Epithelial cell of esophagus (primary cell): ENCODE data around the gene SHLD1.
A peak's percentile ranks its signal among the peaks of the same experiment; 100 is the strongest.

Experiments used
- DNase-seq: peaks from one replicate; pipeline ENCODE4 v3.0.0; 2010; ENCODE audit warnings: low read depth
- H3K4me3 ChIP-seq: 2 replicates; pipeline ENCODE4 v1.5.1; 2011; ENCODE audit warnings: mild to moderate bottlenecking, low read length, control low read depth
- CTCF ChIP-seq: IDR thresholded peaks from 2 replicates; pipeline ENCODE4 v1.5.1; 2011; ENCODE audit warnings: low read depth, mild to moderate bottlenecking, low read length, control low read depth, inconsistent platforms; ENCODE audit not compliant: insufficient read depth; ENCODE audit errors: missing control alignments

The SHLD1 gene

GRCh38 chr20:5848711-5849505 is 98.7 kb downstream of the SHLD1 start:
- H3K4me3 ChIP-seq, result no peak overlapping the region
- peak; percentile 29 for DNase-seq
- TF ChIP-seq CTCF, result no peak

- TF ChIP-seq CTCF, result no peak
- no peak for DNase-seq
- no peak overlapping the region for H3K4me3 ChIP-seq
Observed at GRCh38 chr20:5855939-5856338, 105.7 kb downstream of the SHLD1 start.

DNA sequence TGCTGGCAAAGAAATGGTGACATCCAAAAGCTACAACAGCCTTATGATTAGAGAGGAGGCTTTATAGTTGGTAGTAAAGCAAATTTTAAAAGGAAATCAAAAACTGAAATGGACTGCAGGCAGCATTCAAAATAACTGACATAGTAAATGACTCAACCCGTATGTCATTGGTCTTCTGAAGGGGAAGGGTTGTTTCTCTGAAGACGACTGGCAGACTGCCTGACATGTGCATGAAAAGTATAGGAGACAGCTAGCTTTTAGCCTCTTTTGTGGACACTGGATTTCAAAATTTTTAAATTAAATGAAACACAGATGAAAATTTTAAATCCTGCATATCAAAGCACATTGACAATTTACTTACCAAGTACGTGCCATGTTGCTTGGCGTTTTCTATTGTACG is 109.4 kb downstream of the SHLD1 start:
- no peak for TF ChIP-seq CTCF
- no peak overlapping the region for H3K4me3 ChIP-seq
- DNase-seq, result peak; percentile 26

- no peak overlapping the region for H3K4me3 ChIP-seq
- DNase-seq, result no peak
- no peak for TF ChIP-seq CTCF
Observed at GRCh38 chr20:5862703-5863039, 112.5 kb downstream of the SHLD1 start.

GRCh38 chr20:5863040-5863833 is 113.0 kb downstream of the SHLD1 start:
- H3K4me3 ChIP-seq, result no peak overlapping the region
- no peak for TF ChIP-seq CTCF
- peak; percentile 84 for DNase-seq

- H3K4me3 ChIP-seq, result no peak overlapping the region
- no peak for TF ChIP-seq CTCF
- no peak for DNase-seq
Observed at GRCh38 chr20:5864428-5864827, 114.2 kb downstream of the SHLD1 start.
